H9 (cell line): ENCODE results near the gene IL1R2. TPM values are rescaled to one million over a fixed set of nuclear protein-coding genes. Genes with fewer than 3 reads are reported as not detected.

Experiments
- DNase-seq: peaks from one replicate; pipeline ENCODE4 v3.0.0-alpha.2; 2017
- H2AFZ ChIP-seq: one replicate; pipeline ENCODE4 v1.6.1; 2013; ENCODE audit warnings: mild to moderate bottlenecking, low read length, control low read depth, moderate library complexity
- H2AK5ac ChIP-seq: 2 replicates; pipeline ENCODE4 v1.6.1; 2013; ENCODE audit warnings: low read length, control low read depth, mixed read lengths; ENCODE audit not compliant: insufficient read length
- H2BK120ac ChIP-seq: one replicate; pipeline ENCODE4 v1.6.1; 2013; ENCODE audit warnings: low read depth, mild to moderate bottlenecking, low read length, control low read depth, inconsistent platforms; ENCODE audit not compliant: poor library complexity, severe bottlenecking
- H2BK12ac ChIP-seq: 2 replicates; pipeline ENCODE4 v1.6.1; 2013; ENCODE audit warnings: low read length, control low read depth, mixed read lengths, low read depth; ENCODE audit not compliant: insufficient read length
- H2BK15ac ChIP-seq: 2 replicates; pipeline ENCODE4 v1.6.1; 2013; ENCODE audit warnings: low read depth, low read length, control low read depth
- H2BK20ac ChIP-seq: one replicate; pipeline ENCODE4 v1.6.1; 2013; ENCODE audit warnings: low read depth, mild to moderate bottlenecking, low read length, control low read depth, inconsistent platforms; ENCODE audit not compliant: poor library complexity, severe bottlenecking
- H2BK5ac ChIP-seq: 2 replicates; pipeline ENCODE4 v1.6.1; 2013; ENCODE audit warnings: low read length, control low read depth, mixed read lengths; ENCODE audit not compliant: insufficient read length
- H3K14ac ChIP-seq: 2 replicates; pipeline ENCODE4 v1.6.1; 2013; ENCODE audit warnings: low read length, control low read depth; ENCODE audit not compliant: insufficient read depth
- H3K18ac ChIP-seq: 2 replicates; pipeline ENCODE4 v1.6.1; 2013; ENCODE audit warnings: low read depth, mild to moderate bottlenecking, mixed read lengths, low read length, control low read depth; ENCODE audit not compliant: insufficient read length
- H3K23ac ChIP-seq: 2 replicates; pipeline ENCODE4 v1.6.1; 2013; ENCODE audit warnings: low read length, control low read depth, mixed read lengths, low read depth; ENCODE audit not compliant: insufficient read length
- H3K23me2 ChIP-seq: 2 replicates; pipeline ENCODE4 v1.6.1; 2013; ENCODE audit warnings: low read depth, mild to moderate bottlenecking, mixed read lengths, low read length, control low read depth; ENCODE audit not compliant: insufficient read length, poor library complexity, severe bottlenecking
- H3K27ac ChIP-seq: 2 replicates; pipeline ENCODE4 v1.5.1; 2013; ENCODE audit warnings: low read length, control low read depth, mixed read lengths, low read depth; ENCODE audit not compliant: insufficient read length
- H3K27me3 ChIP-seq: 2 replicates; pipeline ENCODE4 v1.6.1; 2013; ENCODE audit warnings: low read length, control low read depth, inconsistent platforms; ENCODE audit not compliant: insufficient read depth
- H3K4ac ChIP-seq: 2 replicates; pipeline ENCODE4 v1.6.1; 2013; ENCODE audit warnings: low read depth, mild to moderate bottlenecking, control low read depth, inconsistent platforms, low read length, moderate library complexity
- H3K4me1 ChIP-seq: 2 replicates; pipeline ENCODE4 v1.6.1; 2013; ENCODE audit warnings: low read length, control low read depth, inconsistent platforms; ENCODE audit not compliant: insufficient read depth
- H3K4me2 ChIP-seq: 2 replicates; pipeline ENCODE4 v1.6.1; 2013; ENCODE audit warnings: low read length, control low read depth, mixed read lengths; ENCODE audit not compliant: insufficient read length, insufficient read depth
- H3K56ac ChIP-seq: 2 replicates; pipeline ENCODE4 v1.6.1; 2013; ENCODE audit warnings: low read depth, mild to moderate bottlenecking, mixed read lengths, low read length, control low read depth; ENCODE audit not compliant: insufficient read length
- H3K79me1 ChIP-seq: 2 replicates; pipeline ENCODE4 v1.6.1; 2013; ENCODE audit warnings: low read depth, mild to moderate bottlenecking, moderate library complexity, low read length, control low read depth, inconsistent platforms; ENCODE audit not compliant: insufficient read depth, poor library complexity, severe bottlenecking
- H3K79me2 ChIP-seq: 2 replicates; pipeline ENCODE4 v1.6.1; 2013; ENCODE audit warnings: low read length, control low read depth, inconsistent platforms; ENCODE audit not compliant: insufficient read depth
- H3K9ac ChIP-seq: 2 replicates; pipeline ENCODE4 v1.6.1; 2013; ENCODE audit warnings: low read length, control low read depth, mixed read lengths; ENCODE audit not compliant: insufficient read length; ENCODE audit errors: extremely low read depth
- H3K9me3 ChIP-seq: one replicate; pipeline ENCODE4 v1.6.1; 2013; ENCODE audit warnings: low read depth, low read length, inconsistent platforms; ENCODE audit not compliant: control insufficient read depth
- H3T11ph ChIP-seq: one replicate; pipeline ENCODE4 v1.6.1; 2013; ENCODE audit warnings: mild to moderate bottlenecking, low read length, control low read depth, inconsistent platforms
- H4K20me1 ChIP-seq: one replicate; pipeline ENCODE4 v1.6.1; 2013; ENCODE audit not compliant: control insufficient read depth, insufficient read length, insufficient read depth
- H4K5ac ChIP-seq: 2 replicates; pipeline ENCODE4 v1.6.1; 2013; ENCODE audit warnings: low read depth, mild to moderate bottlenecking, mixed read lengths, low read length, control low read depth; ENCODE audit not compliant: insufficient read length
- H4K8ac ChIP-seq: replicated peaks from 2 replicates; pipeline ENCODE4 v1.6.1; 2013; ENCODE audit warnings: low read length, control low read depth, mixed read lengths, low read depth; ENCODE audit not compliant: insufficient read length
- H4K91ac ChIP-seq: 2 replicates; pipeline ENCODE4 v1.6.1; 2013; ENCODE audit warnings: low read depth, mild to moderate bottlenecking, moderate library complexity, mixed read lengths, low read length, control low read depth; ENCODE audit not compliant: insufficient read length
- H3K27ac Mint-ChIP-seq, 3 experiments: 2 replicates in 2 of 3; 3 replicates in 1 of 3; pipeline ENCODE4 v1.8.0; 2020 to 2021; ENCODE audit warnings: mixed read lengths in 3 of 3, mild to moderate bottlenecking in 1 of 3, moderate library complexity in 1 of 3
- H3K27me3 Mint-ChIP-seq: 2 replicates; pipeline ENCODE4 v1.8.0; 2021; ENCODE audit warnings: low read depth, mild to moderate bottlenecking, moderate library complexity, mixed read lengths
- H3K36me3 Mint-ChIP-seq, 3 experiments: 2 replicates in 2 of 3; 3 replicates in 1 of 3; pipeline ENCODE4 v1.8.0; 2020 to 2021; ENCODE audit warnings: low read depth in 3 of 3, mixed read lengths in 3 of 3; ENCODE audit not compliant: insufficient read depth in 1 of 3
- H3K4me1 Mint-ChIP-seq, 2 experiments: 2 replicates each; pipeline ENCODE4 v1.8.0; 2020; ENCODE audit warnings: mixed read lengths in 2 of 2
- H3K4me3 Mint-ChIP-seq, 2 experiments: 2 replicates in 1 of 2; 3 replicates in 1 of 2; pipeline ENCODE4 v1.8.0; 2020 to 2021; ENCODE audit warnings: mild to moderate bottlenecking in 2 of 2, mixed read lengths in 2 of 2, moderate library complexity in 1 of 2
- H3K9me3 Mint-ChIP-seq, 2 experiments: 2 replicates in 1 of 2; 3 replicates in 1 of 2; pipeline ENCODE4 v1.8.0; 2020; ENCODE audit warnings: mild to moderate bottlenecking in 2 of 2, mixed read lengths in 2 of 2, moderate library complexity in 1 of 2
- WGBS: extraction: QIAGEN DNeasy Blood & Tissue Kit; methylation state at CpG from one replicate; pipeline ENCODE4 v1.1.7; 2013; ENCODE audit warnings: missing lambda C conversion rate, low lambda C conversion rate, mixed read lengths; ENCODE audit not compliant: insufficient read length; ENCODE audit errors: extremely low coverage; 5-methylcytosine and 5-hydroxymethylcytosine counted together
- total RNA-seq: library from RNA; stranded (reverse); gene quantifications from 2 replicates; pipeline ENCODE4 v1.2.1, GENCODE V29; 2021
- TF ChIP-seq, protein P1 (sequence below): fragments of 200-600 bp; sonication (generic); conservative IDR thresholded peaks from 3 replicates; pipeline ENCODE4 v1.8.0; 2021; ENCODE audit warnings: antibody characterized with exemption, mild to moderate bottlenecking

IL1R2 gene
- total RNA-seq, 1 experiment from 2014 or later = not detected

DNA sequence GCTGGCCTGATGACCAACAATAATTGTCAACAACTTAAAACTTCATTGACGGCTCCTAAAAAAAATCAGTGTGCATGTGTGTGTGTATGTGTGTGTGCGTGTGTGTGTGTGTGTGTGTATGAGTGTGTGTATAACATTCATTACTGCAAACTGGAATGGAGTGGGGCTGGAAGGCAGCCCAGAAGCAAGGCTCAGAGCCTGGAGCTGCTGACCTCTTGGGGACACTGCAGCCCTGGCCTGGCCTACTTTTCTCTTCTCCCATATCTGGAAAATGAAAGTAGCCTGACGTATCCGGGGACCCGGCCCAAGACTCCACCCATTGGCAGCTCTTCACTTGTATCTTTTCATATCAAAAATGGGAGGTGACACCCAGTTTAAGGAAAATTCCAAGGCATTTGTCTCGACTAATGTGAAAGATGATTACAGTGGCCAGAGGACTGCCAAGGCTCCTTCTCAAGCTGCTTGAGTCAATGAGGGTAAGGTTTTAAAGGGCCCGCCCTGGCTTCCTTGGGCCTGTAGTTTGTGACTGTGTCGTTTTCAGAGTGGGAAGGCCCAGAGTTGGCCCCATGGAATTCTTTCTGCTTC lies 78.4 kb downstream of the IL1R2 start:
- Histone ChIP-seq H2BK12ac (no peak overlapping the region), H4K8ac (no peak overlapping the region), H3K23ac (no peak overlapping the region), H3K56ac (no peak overlapping the region), H2BK5ac (no peak overlapping the region), H2AFZ (no peak overlapping the region), H2BK120ac (no peak overlapping the region), H3K23me2 (no peaks in the 10 kb centered on the region), H2BK15ac (no peak overlapping the region), H4K20me1 (no peaks in the 10 kb centered on the region), H3K27me3 (no peaks in the 10 kb centered on the region), H4K5ac (no peak overlapping the region), H3K4me1 (no peaks in the 10 kb centered on the region), H3K9ac (no peak overlapping the region), H3T11ph (no peak overlapping the region), H3K79me1 (no peaks in the 10 kb centered on the region), H3K14ac (no peak overlapping the region), H3K18ac (no peak overlapping the region), H3K4me2 (no peak overlapping the region), H4K91ac (no peak overlapping the region), H2BK20ac (no peak overlapping the region), H3K27ac (no peak overlapping the region), H2AK5ac (no peak overlapping the region), H3K4ac (no peak overlapping the region), H3K79me2 (no peaks in the 10 kb centered on the region), H3K9me3 (no peaks in the 10 kb centered on the region)
- DNase-seq = no peak
- Mint-ChIP-seq H3K27me3 (peaks cover 3% of the 10 kb centered on the region), H3K4me1 (peaks cover 3 to 5% of the 10 kb centered on the region in 2 experiments; a peak in 2 of 4 replicates), H3K36me3 (peaks cover 0 to 2% (median 0%) of the 10 kb centered on the region in 3 experiments; a peak in 1 of 7 replicates), H3K27ac (no peak overlapping the region; a peak in 1 of 7 replicates), H3K4me3 (no peak overlapping the region), H3K9me3 (peaks cover 0 to 2% of the 10 kb centered on the region in 2 experiments; a peak in 1 of 5 replicates)
- TF ChIP-seq, protein P1, sequence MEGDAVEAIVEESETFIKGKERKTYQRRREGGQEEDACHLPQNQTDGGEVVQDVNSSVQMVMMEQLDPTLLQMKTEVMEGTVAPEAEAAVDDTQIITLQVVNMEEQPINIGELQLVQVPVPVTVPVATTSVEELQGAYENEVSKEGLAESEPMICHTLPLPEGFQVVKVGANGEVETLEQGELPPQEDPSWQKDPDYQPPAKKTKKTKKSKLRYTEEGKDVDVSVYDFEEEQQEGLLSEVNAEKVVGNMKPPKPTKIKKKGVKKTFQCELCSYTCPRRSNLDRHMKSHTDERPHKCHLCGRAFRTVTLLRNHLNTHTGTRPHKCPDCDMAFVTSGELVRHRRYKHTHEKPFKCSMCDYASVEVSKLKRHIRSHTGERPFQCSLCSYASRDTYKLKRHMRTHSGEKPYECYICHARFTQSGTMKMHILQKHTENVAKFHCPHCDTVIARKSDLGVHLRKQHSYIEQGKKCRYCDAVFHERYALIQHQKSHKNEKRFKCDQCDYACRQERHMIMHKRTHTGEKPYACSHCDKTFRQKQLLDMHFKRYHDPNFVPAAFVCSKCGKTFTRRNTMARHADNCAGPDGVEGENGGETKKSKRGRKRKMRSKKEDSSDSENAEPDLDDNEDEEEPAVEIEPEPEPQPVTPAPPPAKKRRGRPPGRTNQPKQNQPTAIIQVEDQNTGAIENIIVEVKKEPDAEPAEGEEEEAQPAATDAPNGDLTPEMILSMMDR = no peak
- no CpG with 5 or more reads among the region's 8 CpGs for WGBS
